ENCODE data around the gene RNF41. TPM values are rescaled to one million over a fixed set of nuclear protein-coding genes. Genes with fewer than 3 reads are reported as not detected.

Gene RNF41
- total and polyA plus RNA-seq, 2 of the 13 experiments (the other 11 are each of a cell fraction or from before 2014, with no cell fraction given): 27.1 to 39.4 TPM

DNA sequence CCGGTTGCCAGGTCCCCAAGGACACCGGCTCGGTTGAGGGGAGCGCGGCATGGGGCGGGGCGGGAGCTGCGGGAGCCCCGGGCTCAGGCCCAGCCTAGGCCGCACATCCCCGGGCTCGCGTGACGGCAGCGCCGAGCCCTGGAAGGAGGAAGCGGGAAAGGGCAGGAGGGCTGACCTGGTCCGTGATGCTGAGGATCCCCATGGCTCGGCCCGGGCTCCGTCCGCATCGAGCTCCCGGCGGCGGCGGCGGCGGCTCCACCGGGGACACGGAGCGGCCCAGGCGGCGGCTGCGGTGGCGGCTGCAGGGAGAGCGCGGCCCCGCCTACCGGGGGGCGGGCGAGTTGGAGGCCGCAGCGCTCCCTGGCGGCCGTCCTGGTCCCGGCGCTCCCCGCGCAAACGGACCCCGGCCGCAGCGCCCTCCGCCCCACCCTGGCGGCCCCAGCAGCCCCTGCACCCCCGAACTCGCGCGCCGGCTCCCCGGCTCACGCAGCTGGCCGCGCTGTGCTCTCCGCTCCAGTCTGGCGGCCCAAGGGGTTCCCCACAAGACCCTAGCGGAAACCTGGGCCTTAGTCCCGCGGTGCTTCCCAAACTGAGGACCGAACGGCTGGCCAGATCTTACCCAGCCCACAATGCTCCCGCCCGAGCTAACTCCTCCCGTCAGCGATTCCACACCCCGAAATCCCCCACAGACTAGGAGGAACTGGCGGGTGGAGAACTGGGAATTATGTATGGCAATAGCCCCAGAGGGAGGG lies 36.5 kb upstream of the RNF41 start, which contains the start of gene ANKRD52 (continued):
- TF ChIP-seq RXRA (CRISPR knock-in tag; IDR thresholded peaks at IDR 0.05) (no peak), ZNF432 (CRISPR knock-in tag; IDR thresholded peaks at IDR 0.05; ENCODE audit: borderline replicate concordance) (no peak), CCDC6 (CRISPR knock-in tag; IDR thresholded peaks at IDR 0.05) (peak; percentile 56), ZNF775 (CRISPR knock-in tag; IDR thresholded peaks at IDR 0.05; ENCODE audit: borderline replicate concordance) (no peak), ZNF326 (CRISPR knock-in tag; IDR thresholded peaks at IDR 0.05; ENCODE audit: borderline replicate concordance) (no peak), RARA (CRISPR knock-in tag; IDR thresholded peaks at IDR 0.05) (no peak), KDM5B (CRISPR knock-in tag; IDR thresholded peaks at IDR 0.05; ENCODE audit: borderline replicate concordance) (no peak), ZNF143 (CRISPR knock-in tag; IDR thresholded peaks at IDR 0.05) (no peak), ZNF24 (IDR thresholded peaks at IDR 0.05) (no peak), ZNF749 (CRISPR knock-in tag; IDR thresholded peaks at IDR 0.05; ENCODE audit: borderline replicate concordance) (no peak), MYC (CRISPR knock-in tag; IDR thresholded peaks at IDR 0.05; ENCODE audit: borderline replicate concordance) (0 out of 2 replicates have a peak, but pooled peaks have one; percentile 17), ZNF614 (CRISPR knock-in tag; IDR thresholded peaks at IDR 0.05; ENCODE audit: borderline replicate concordance) (no peak), SETDB1 (CRISPR knock-in tag; IDR thresholded peaks at IDR 0.05; ENCODE audit: borderline replicate concordance) (no peak), ZNF773 (CRISPR knock-in tag; IDR thresholded peaks at IDR 0.05; ENCODE audit: borderline replicate concordance) (peak; percentile 55; the same call in 1 of the 2 replicates), HHEX (CRISPR knock-in tag; IDR thresholded peaks at IDR 0.05) (no peak), ZNF451 (CRISPR knock-in tag; IDR thresholded peaks at IDR 0.05) (no peak), SCMH1 (CRISPR knock-in tag; IDR thresholded peaks at IDR 0.05; ENCODE audit: borderline replicate concordance) (no peak), EEA1 (CRISPR knock-in tag; IDR thresholded peaks at IDR 0.05; ENCODE audit: borderline replicate concordance) (peak; percentile 76), PHF20 (CRISPR knock-in tag; IDR thresholded peaks at IDR 0.05) (peak; percentile 44; the same call in 1 of the 2 replicates), CBX2 (IDR thresholded peaks at IDR 0.05; ENCODE audit: low read depth, low read length) (no peak), CBX2 (CRISPR knock-in tag; IDR thresholded peaks at IDR 0.05; ENCODE audit: low read depth) (no peak), ZFY (CRISPR knock-in tag; IDR thresholded peaks at IDR 0.05) (peak; percentile 99), KDM1A (CRISPR knock-in tag; IDR thresholded peaks at IDR 0.05) (no peak), ZNF607 (CRISPR knock-in tag; IDR thresholded peaks at IDR 0.05; ENCODE audit: borderline replicate concordance) (0 out of 2 replicates have a peak, but pooled peaks have one; percentile 19)
- TF ChIP-seq, protein P1, sequence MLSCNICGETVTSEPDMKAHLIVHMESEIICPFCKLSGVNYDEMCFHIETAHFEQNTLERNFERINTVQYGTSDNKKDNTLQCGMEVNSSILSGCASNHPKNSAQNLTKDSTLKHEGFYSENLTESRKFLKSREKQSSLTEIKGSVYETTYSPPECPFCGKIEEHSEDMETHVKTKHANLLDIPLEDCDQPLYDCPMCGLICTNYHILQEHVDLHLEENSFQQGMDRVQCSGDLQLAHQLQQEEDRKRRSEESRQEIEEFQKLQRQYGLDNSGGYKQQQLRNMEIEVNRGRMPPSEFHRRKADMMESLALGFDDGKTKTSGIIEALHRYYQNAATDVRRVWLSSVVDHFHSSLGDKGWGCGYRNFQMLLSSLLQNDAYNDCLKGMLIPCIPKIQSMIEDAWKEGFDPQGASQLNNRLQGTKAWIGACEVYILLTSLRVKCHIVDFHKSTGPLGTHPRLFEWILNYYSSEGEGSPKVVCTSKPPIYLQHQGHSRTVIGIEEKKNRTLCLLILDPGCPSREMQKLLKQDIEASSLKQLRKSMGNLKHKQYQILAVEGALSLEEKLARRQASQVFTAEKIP (CRISPR knock-in tag; IDR thresholded peaks at IDR 0.05; ENCODE audit: borderline replicate concordance): no peak
- TF ChIP-seq, protein P2, sequence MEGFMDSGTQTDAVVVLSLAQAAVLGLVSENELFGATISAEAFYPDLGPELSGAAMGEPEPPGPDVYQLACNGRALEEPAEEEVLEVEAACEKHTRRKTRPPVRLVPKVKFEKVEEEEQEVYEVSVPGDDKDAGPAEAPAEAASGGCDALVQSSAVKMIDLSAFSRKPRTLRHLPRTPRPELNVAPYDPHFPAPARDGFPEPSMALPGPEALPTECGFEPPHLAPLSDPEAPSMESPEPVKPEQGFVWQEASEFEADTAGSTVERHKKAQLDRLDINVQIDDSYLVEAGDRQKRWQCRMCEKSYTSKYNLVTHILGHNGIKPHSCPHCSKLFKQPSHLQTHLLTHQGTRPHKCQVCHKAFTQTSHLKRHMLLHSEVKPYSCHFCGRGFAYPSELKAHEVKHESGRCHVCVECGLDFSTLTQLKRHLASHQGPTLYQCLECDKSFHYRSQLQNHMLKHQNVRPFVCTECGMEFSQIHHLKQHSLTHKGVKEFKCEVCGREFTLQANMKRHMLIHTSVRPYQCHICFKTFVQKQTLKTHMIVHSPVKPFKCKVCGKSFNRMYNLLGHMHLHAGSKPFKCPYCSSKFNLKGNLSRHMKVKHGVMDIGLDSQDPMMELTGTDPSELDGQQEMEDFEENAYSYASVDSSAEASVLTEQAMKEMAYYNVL (CRISPR knock-in tag; IDR thresholded peaks at IDR 0.05; ENCODE audit: borderline replicate concordance): 0 out of 2 replicates have a peak, but pooled peaks have one; percentile 18
- TF ChIP-seq, protein P3, sequence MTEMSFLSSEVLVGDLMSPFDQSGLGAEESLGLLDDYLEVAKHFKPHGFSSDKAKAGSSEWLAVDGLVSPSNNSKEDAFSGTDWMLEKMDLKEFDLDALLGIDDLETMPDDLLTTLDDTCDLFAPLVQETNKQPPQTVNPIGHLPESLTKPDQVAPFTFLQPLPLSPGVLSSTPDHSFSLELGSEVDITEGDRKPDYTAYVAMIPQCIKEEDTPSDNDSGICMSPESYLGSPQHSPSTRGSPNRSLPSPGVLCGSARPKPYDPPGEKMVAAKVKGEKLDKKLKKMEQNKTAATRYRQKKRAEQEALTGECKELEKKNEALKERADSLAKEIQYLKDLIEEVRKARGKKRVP (CRISPR knock-in tag; IDR thresholded peaks at IDR 0.05): no peak

All from HepG2 (cell line).